HG03521 (cell line): ENCODE data around the gene ACACB.
"Not testable (repeated sequence)": the region's sequence is repeated elsewhere in the genome, so short reads cannot be mapped to it uniquely, and the experiment has no call there.

Experiments
- ATAC-seq: cut with Tn5 transposase; IDR thresholded peaks from one replicate; pipeline ENCODE4 v1.9.1; 2021; ENCODE audit warnings: mild to moderate bottlenecking, moderate library complexity; ENCODE audit not compliant: unreplicated experiment

ACACB gene

GRCh38 chr12:109170324-109170723 lies 53.9 kb downstream of the ACACB start:
- no peak for ATAC-seq

GRCh38 chr12:109172787-109173186 lies 56.4 kb downstream of the ACACB start:
- ATAC-seq = not testable (repeated sequence)

DNA sequence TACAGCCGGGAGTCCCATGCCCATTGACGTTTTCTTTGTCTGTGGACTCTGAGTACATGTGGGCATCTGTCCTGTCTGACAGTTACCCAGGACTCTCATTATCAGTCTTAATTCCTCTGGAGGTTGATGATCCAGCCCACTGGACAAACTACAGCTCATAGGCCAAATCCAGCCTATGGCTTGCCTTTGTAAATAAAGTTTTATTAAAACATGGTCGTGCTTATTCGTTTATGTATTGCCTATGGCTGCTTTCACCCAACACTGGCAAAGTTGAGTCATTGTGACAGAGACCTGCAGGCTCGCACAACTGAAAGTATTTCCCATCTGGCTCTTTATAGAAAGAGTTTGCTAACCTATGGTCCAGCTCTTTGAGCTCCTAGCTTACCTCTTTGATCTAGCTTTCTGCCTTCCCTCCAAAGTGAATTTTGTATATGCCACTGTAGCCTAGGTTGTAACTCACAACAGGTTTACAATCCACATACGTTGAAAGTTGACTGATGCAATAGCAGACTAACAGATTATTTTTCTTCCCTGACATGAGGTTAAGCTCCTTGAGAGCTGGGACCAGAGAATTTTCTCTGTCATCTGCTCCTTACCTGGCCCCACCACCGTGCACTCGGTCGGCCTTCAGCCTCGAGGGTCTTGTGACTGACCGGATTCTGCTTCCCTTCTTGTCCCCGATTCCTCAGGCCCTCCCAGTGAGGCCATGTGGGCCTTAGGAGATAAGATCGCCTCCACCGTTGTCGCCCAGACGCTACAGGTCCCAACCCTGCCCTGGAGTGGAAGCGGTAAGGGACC lies 57.3 kb downstream of the ACACB start:
- no peak for ATAC-seq

GRCh38 chr12:109174468-109174867 lies 58.1 kb downstream of the ACACB start:
- no peak for ATAC-seq

- no peak for ATAC-seq
Observed at GRCh38 chr12:109178532-109178931, 62.1 kb downstream of the ACACB start.

- no peak for ATAC-seq
Observed at GRCh38 chr12:109179927-109180326, 63.5 kb downstream of the ACACB start.

DNA sequence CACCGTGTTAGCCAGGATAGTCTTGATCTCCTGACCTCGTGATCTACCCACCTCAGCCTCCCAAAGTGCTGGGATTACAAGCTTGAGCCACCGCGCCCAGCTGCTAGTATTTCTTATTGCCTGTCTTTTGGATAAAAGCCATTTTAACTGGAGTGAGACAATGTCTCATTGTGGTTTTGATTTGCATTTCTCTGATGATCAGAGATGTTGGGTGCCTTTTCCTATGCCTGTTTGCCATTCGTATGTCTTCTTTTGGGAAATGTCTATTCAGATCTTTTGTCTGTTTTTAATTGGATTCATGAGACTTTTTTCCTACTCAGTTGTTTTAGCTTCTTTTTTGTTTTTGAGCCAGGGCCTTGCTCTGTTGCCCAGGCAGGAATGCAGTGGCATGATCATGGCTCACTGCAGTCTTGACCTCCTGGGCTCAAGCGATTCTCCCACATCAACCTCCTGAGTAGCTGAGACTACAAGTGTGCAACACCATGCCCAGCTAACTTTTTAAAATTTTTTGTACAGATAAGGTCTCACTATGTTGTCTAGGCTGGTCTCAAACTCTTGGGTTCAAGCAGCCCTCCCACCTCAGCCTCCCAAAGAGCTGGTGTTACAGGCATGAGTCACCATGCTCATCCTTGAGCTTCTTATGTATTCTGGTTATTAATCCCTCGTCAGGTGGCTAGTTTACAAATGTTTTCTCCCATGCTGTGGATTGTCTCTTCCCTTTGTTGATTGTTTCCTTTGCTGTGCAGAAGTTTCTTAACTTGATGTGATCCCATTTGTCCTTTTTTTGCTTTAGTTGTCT lies 65.9 kb downstream of the ACACB start:
- no peak for ATAC-seq

GRCh38 chr12:109185441-109185840 lies 69.1 kb downstream of the ACACB start:
- no peak for ATAC-seq

DNA sequence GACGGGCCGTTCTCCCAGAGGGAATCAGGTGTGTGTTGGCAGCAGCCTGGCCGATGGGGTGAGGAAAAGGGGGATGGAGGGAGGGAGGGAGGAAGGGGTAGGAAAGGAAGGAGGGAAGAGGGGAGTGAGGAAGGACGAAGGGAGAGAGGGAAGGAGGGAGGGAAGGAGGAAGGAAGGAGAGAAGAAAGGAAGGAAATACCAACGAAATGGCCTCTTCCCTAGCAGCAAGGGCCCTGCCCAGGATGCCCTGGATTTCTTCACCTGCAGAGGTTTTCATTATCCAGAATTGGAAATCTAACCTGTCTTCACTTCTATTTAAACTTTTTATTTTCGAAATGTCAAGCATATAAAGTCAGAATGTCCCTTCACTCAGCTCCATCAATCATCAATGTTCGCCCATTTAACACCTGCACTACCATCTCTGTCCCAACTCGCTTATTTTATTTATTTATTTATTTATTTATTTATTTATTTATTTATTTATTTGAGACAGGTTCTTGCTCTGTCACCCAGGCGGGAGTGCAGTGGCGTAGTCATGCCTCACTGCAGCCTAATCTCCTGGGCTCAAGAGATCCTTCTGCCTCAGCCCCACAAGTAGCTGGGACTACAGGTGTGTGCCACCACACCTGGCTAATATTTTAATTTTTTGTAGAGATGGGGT lies 70.7 kb downstream of the ACACB start:
- no peak for ATAC-seq

DNA sequence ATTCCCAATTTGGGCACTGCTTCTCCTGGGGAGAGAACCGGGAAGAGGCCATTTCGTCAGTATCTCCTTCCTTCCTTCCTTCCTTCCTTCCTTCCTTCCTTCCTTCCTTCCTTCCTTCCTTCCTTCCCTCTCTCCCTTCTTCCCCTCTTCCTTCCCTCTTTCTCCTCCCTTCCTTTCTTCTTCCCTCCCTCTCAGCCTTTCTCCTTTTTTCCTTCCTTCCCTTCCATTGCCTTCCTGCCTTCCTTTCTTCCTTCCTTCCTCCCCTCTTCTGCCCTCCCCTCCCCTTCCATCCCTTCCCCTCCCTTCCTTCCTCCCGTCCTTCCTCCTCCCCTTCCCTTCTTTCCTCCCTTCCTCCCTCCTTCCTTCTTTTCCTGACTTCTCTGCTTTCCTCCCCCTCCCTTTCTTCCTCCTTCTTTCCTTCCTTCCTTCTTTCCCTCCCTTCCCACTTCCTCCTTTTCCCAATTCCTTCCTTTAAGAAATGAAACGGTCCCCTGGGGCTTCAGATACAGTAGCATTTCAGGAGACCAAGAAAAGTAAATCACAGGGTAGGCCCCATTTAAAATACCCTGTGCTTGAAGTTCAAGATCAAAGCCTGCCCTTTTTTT lies 71.8 kb downstream of the ACACB start:
- ATAC-seq = no peak

DNA sequence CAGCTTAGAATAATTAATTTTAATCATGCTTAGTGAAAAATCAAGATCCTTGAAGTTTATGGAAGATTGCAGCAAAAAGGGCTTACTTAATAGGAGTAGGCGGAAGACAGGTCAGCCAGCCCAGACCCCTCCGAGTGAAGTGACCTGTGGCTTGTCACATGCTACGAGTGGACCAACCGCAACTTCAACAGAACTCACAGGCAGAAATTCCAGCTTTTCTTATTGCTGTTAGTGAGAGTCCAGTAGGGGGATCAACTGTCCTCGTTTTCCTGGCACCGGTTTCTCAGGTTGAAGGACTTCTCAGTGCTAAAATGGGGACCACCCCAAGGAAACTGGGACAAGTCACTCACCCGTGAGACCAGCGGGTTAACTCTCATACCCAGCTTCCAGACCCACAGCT lies 72.9 kb downstream of the ACACB start:
- no peak for ATAC-seq

GRCh38 chr12:109191621-109192250 lies 75.3 kb downstream of the ACACB start:
- no peak for ATAC-seq

DNA sequence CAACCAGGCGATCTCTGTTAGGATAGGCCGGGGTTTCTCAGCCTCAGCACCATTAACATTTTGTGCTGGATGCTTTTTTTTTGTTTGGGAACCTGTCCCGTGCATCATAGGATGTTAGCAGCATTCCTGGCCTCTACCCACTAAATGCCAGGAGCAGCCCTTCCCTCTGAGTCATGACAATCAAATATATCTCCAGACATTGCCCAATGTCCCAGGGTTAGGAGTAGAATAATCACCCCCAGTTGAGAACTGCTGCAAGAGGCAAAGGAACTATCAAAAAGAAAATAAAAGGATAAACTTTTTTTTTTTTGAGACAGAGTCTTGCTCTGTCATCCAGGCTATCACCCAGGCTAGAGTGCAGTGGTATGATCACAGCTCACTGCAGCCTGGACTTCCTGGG lies 76.0 kb downstream of the ACACB start:
- no peak for ATAC-seq

DNA sequence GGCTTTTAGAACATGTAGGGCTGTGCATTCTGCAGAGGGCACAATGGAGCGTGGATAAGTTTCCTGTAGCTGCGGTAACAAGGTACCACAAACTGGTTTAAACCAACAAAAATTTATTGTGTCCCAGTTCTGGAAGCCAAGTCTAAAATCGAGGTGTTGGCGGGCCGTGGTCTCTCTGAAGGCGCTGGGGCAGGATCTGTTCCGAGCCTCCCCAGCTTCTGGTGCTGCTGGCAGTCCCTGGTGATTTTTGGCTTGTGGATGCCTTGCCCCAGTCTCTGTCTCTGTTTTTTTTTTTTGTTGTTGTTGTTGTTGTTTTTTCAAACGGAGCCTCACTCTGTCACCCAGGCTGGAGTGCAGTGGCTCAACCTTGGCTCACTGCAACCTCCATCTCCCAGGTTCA lies 77.5 kb downstream of the ACACB start:
- ATAC-seq = no peak

- no peak for ATAC-seq
Observed at GRCh38 chr12:109196332-109196731, 79.9 kb downstream of the ACACB start.

DNA sequence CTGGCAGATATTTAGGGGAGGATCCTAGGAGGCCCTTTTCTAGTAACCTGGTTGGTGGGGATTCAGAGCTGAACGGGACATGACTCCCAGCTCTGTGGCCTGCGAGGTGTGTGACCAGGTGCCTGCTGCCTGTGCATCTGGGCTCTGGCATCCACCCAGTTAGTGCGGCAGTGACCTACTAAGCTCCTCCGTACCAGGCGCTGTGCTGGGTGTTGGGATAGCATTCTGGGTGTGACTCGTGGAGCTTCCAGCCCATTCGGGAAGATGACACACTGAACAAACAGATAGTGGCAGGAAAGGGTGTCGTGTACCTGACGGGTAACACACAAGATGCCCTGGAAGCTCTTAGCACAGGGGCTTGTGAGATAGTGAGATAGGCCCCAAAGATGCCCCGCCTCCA lies 80.9 kb downstream of the ACACB start:
- no peak for ATAC-seq

DNA sequence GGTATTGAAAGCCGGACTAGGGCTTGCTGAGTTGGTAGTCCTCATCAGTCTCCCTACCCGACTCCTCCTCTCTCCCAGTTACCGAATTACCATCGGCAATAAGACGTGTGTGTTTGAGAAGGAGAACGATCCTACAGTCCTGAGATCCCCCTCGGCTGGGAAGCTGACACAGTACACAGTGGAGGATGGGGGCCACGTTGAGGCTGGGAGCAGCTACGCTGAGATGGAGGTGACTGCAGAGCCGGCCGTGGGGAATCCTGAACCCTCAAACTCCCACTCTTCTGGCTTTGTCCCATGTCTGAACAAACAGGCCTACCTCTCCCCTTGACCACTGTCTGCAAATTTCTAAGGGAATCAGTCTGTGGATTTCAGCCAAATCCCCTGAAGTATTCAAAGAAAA lies 82.9 kb downstream of the ACACB start:
- ATAC-seq = no peak

DNA sequence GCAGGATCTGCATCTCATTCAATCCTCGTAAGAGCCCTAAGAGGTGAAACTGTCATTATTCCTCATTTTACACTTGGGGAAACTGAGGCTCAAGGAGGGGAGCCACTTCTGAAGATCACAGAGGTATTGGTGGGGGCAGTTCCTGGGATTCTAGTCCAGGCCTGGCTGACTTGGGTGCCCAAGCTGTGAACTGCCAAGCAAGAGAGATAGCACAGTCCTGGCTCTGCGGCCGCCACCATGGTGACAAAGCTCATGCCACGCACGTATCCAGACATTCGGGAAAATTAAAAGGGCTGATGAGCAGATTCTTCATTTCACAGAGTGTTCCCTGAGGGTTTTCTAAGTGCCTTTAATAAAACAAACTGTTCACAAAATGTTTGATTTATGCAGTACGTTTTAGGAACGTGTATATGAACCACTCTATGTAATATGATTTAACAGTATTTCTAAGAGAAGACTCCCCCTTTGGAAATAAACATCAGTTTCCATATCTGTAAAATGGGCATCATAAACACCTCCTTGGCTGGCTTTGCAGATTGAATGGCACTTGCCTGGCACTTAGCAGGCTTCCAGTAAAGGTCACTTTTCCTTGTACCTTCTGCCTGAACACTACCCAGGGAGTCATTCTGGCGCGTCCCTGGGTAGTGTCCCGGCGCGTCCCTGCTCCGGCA lies 84.6 kb downstream of the ACACB start:
- ATAC-seq = no peak

GRCh38 chr12:109201496-109201885 lies 85.1 kb downstream of the ACACB start:
- no peak for ATAC-seq

GRCh38 chr12:109202770-109203169 lies 86.4 kb downstream of the ACACB start:
- ATAC-seq = no peak
